Measurements from ENCODE around the gene RABL2A.
"Not testable (repeated sequence)": the region's sequence is repeated elsewhere in the genome, so short reads cannot be mapped to it uniquely, and the experiment has no call there.

RABL2A gene

GRCh38 chr2:113690871-113691270 is 63.8 kb downstream of the RABL2A start:
- not testable (repeated sequence) for DNase-seq

All from stimulated activated CD4-positive, alpha-beta T cell treated with anti-CD3 and anti-CD28 coated beads, Interleukin-15, amount 100 ng/mL, for 24 hours (primary cell).